Stimulated activated CD4-positive, alpha-beta T cell treated with anti-CD3 and anti-CD28 coated beads, Interleukin-2, amount 100 ng/mL, for 24 hours (primary cell): Measurements from ENCODE around the gene SCGB2A2.

Source experiments
- DNase-seq, 2 donors: peaks; one replicate each; pipeline ENCODE4 v3.0.0-alpha.2; 2020

The SCGB2A2 gene

DNA sequence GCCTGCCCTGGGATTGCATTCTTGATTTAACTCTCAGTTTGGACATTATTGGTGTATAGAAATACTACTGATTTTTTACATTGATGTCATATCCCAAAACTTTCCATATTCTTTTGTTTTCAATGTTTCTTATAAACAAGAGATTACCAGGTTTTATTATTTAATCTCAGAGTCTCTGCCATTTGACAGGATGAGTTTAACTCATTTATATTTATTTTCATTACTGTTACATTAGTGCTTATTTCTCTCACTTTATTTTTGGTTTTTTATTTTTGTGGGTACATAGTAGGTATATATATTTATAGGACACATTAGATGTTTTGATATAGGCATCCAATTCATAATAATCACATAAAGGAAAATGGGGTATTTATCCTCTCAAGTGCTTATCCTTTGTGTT, 38.0 kb downstream of the SCGB2A2 start:
- no peak for DNase-seq

DNA sequence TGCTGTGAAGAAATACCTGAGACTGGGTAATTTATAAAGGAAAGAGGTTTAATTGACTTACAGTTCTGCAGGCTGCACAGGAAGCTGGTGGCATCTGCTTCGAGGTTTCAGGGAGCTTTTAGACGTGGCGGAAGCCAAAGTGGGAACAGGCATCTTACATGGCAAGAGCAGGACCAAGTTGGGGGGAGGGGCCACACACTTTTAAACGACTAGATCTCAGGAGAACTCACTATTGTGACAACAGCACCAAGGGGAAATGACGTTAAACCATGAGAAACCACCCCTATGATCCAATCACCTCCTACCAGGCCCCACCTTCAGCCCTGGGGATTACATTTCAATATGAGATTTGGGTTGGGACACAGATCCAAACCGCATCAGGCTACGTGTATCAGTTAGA, 40.0 kb downstream of the SCGB2A2 start:
- DNase-seq, result no peak

GRCh38 chr11:62315431-62315830, 45.5 kb downstream of the SCGB2A2 start:
- DNase-seq, result no peak

DNA sequence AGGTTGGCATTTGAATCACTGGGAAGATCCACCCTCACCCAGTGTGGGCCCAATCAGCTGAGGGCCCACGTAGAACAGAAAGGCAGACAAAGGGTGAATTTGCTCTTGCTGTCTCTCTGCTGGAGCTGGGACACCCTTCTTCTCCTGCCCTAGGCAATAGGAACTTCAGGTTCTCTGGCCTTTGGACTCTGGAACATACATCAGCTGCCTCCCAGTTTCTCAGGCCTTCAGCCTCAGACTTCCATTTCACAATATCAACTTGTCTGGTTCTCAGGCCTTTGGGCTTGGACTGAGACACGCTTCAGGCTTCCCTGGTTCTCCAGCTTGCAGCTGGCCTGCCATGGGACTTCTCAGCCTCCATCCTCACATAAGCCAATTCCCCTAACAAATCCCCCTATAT, 52.6 kb downstream of the SCGB2A2 start:
- DNase-seq, result no peak
